Right hindlimb (tissue), 1 donor: Measurements from ENCODE around the gene KRTAP16-1.
"Not testable (repeated sequence)": the region's sequence is repeated elsewhere in the genome, so short reads cannot be mapped to it uniquely, and the experiment has no call there.

ENCODE experiments used
- DNase-seq: peaks from one replicate; pipeline ENCODE4 v3.0.0-alpha.2; 2018

Gene KRTAP16-1

DNA sequence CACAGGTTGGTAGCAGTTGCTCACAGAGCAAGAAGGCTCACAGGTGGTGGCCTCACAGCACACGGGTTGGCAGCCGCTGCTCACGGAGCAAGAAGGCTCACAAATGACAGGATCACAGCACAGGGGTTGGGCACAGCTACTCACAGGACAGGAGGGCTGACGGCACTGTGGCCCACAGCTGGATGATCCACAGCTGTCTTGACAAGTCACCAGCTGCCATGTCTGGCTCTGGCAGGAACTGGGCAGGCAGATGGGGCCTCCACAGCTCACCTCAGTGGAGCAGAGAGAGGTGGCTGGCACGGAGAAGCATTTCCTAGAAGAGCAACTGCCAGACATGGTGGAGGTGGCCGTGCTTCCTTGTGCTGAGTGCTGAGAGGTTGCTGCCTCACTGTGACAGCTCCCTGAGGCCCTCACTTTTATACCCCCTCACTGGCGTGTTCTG is at the start of gene KRTAP16-1:
TSS of gene KRTAP16-1 (minus strand) at position 392 of the 442 bp plus-strand sequence. CDS start at position 336, 56 bp downstream.
- DNase-seq = peak; percentile 33

DNA sequence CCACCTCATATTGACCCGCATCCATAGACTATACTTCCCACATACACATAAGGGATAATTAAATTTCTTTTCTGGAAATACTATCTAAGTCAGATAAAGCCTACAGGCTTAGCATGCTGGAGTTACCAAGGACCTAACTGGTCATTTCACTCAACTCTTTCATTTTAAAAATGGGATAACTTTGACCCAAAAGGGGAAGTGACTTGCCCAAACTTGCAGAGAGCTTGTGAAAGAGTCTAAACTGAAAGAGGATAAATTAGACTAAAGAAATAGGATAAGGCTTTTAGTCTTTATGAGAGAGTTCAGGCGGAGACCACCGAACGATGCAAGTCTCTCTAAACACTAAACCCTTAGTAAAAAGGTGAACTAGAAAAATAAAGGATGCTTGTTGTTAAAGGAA is 45.4 kb upstream of the KRTAP16-1 start:
- no peak for DNase-seq

GRCh38 chr17:41352597-41353366 is 43.7 kb upstream of the KRTAP16-1 start:
- no peak for DNase-seq

- no peak for DNase-seq
Measured at GRCh38 chr17:41351177-41351576, 42.1 kb upstream of the KRTAP16-1 start.

- not testable (repeated sequence) for DNase-seq
Measured at GRCh38 chr17:41350381-41350878, 41.3 kb upstream of the KRTAP16-1 start, which contains the start of gene KRT33A. KRT33A (minus strand) TSS chr17:41350828; CDS start chr17:41350767, 61 bp downstream.

GRCh38 chr17:41347869-41348760 is 39.0 kb upstream of the KRTAP16-1 start:
- DNase-seq = no peak

- DNase-seq = not testable (repeated sequence)
Measured at GRCh38 chr17:41346421-41346820, 37.3 kb upstream of the KRTAP16-1 start.

GRCh38 chr17:41345992-41346391 is 36.9 kb upstream of the KRTAP16-1 start:
- no peak for DNase-seq

- no peak for DNase-seq
Measured at GRCh38 chr17:41343029-41343428, 33.9 kb upstream of the KRTAP16-1 start.

- no peak for DNase-seq
Measured at GRCh38 chr17:41340934-41341861, 32.1 kb upstream of the KRTAP16-1 start.

- no peak for DNase-seq
Measured at GRCh38 chr17:41340494-41340893, 31.4 kb upstream of the KRTAP16-1 start.

GRCh38 chr17:41339571-41340172 is 30.6 kb upstream of the KRTAP16-1 start:
- no peak for DNase-seq

DNA sequence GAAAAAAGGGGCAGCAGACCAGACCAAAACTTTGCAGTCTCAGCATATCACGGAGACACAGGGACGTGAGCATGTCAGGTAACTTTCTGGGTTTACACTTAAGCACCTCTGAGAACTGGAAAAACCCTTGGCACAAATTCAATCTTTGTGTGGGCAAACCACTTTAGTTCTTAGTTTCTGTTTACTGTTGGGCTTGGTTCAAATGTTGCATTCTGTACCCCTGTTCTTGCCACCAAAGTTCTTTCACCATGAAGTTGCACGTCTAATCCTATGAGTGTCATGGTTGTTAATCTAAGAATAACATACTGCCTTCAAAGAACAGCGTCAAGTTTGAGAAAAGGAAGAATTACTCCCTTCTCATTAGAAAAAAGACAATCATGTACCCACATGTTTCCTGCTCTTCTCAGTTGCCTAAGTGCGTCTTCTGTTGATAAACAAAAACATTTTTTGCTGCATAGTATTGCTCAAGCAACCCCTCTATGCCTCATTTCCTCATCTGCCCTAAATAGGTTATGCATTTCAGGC is 29.9 kb upstream of the KRTAP16-1 start:
- DNase-seq = no peak

DNA sequence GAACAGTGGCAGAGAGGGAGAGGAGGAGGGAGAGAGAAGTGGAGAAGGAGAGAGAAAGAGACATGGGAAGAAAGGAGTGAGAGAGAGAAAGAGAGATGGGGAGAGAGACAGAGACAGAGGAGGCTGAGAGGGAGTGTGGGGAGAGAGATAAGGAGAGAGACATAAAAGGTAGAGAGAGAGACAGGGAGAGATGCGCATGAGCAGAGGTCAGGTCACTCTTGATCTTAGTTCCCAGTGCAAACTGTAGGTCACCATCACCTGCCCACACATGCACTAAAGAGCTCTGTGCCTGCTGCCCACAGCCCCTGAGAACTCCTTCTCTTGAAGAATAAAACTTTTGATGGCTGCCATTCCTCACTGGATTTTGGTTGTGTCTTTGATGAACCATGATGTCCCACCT is 26.6 kb upstream of the KRTAP16-1 start:
- DNase-seq = no peak

DNA sequence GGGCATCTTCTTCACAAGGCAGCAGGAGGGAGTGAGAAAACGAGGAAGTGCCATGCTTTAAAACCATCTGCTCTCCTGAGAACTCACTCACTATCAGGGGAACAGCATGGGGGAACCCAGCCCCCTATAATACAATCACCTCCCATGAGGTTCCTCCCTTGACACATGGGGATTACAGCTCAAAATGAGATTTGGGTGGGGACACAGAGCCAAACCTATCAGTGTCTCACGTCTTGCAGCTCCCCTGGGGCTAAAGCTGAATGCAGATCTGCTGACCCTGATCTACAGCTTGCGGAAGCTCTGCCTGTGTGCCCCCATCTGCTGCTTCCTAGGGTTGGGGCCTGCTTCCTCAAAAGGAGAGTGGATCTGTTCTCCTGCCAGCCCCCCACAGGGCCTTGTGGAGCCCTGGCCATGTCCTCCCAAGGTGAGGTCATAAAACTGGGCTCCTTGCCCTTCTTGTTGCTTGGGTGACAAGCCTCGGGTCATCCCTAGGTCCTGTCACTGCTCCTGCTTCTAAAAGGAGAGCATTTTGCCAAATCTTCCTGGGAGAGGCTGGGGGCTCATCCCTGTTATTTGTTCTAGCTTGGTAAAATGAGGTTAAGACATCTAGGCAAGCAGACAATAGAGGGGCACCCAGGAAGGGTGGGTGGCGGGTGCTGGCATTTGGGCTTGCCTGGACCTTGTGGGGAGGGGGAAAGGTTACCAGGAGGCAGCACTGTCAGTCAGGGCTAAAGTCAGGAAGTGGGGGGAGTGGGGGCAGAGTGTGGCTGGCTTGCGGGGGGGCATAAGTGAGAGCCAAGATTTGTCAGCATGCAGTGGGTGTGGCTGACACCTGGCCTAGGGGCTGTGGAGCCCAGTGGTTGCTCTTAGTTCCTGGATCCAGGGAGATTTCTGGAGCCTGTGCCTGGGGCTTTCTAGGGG is 25.5 kb upstream of the KRTAP16-1 start:
- no peak for DNase-seq

DNA sequence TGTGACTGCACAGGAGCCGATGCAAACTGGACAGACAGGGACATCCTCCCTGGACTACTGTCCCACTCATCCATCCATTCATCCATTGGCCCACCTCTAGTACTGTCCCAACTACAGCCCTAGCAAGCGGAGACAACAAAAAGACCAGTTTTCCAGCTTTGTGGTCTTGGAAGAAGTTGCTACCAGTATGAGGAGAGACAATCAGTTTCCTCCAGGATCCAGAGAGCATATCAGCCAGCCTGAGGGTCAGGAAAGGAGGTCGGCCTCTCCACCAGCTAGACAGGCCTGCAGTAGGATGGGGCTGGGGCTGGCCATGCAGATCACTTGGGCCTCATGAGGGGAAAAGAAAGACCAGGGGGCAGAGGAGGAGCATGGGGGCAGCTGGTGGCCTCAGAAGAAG is 24.7 kb upstream of the KRTAP16-1 start:
- DNase-seq = no peak

DNA sequence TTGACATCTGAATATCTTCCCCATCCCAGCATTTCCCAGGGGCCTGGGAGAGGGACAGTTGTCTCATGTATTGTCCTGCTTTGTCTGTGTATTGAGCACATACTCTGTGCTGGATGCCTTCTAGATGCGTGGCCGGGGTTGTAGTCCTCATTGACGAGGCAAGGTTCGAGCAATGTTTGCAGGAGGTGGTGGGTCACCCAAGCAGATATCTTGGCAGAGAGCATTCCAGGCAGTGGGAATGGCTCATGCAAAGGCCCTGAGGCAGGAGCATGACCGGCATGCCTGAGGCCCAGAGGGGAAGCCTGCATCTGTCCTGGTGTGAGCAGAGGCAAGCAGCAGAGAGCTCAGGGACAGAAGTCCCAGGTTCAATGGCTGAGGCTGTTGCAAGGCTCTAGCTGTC is 24.0 kb upstream of the KRTAP16-1 start:
- no peak for DNase-seq

GRCh38 chr17:41332239-41332638 is 23.1 kb upstream of the KRTAP16-1 start:
- DNase-seq = no peak

DNA sequence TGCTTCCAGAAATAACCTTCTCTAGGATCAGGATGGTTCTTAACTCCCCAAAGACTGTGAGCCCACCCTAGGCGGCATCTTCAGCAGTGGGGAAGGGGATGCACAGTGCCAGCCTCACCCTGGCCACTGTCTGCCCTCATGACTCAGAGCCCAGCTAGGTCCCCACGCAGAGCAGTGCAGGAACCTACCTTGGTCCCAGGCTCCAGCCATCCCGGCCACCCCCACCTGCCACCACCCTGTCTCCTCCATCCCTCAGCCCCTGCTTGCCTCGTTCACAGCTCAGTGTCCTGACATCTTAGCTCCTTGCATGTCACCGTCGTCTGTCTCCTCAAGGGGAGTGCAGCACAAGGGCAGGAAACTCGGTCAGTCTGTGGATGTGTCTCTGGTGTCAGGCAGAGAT is 22.5 kb upstream of the KRTAP16-1 start:
- no peak for DNase-seq

GRCh38 chr17:41329279-41329948 is 20.3 kb upstream of the KRTAP16-1 start:
- peak; percentile 44 for DNase-seq
